HepG2 (cell line): Measurements from ENCODE around the gene ADAMTS12. TPM values are rescaled to one million over a fixed set of nuclear protein-coding genes. Genes with fewer than 3 reads are reported as not detected.

Experiments used
- ATAC-seq: fragments of 200-7000 bp; cut with Tn5 transposase; 3 replicates; pipeline ENCODE4 v1.9.1; 2020; ENCODE audit warnings: mild to moderate bottlenecking, moderate library complexity
- BruUV-seq: library from RNA; stranded (reverse); fragments of 400-500 nt; replicated peaks from 2 replicates; lab custom pipeline; 2021; lab: Mats Ljungman, UMichigan
- CTCF ChIA-PET: fragments of 300-600 bp; formaldehyde crosslinking; extraction: SDS; loops from one replicate; lab custom pipeline; 2021; ENCODE audit warnings: low total read pairs, inconsistent platforms, low intra/inter-chr PET ratio; lab: Yijun Ruan, JAX
- POLR2A ChIA-PET: fragments of 350-600 bp; sonication (Branson Sonifier 250); formaldehyde crosslinking; loops from one replicate; lab custom pipeline; 2020; ENCODE audit warnings: antibody characterized with exemption, inconsistent platforms; lab: Yijun Ruan, JAX
- DNase-seq: peaks from one replicate; pipeline ENCODE4 v3.0.0-alpha.2; 2015; ENCODE audit warnings: low spot score
- FAIRE-seq: peaks from 3 replicates; lab custom pipeline; 2011; peaks lifted over from hg19 to GRCh38; lab: Jason Lieb, UNC
- H2AFZ ChIP-seq: one replicate; pipeline ENCODE4 v1.6.1; 2011; ENCODE audit warnings: low read length, inconsistent platforms
- H3K27ac ChIP-seq: fragments of 300-600 bp; 3 replicates; pipeline ENCODE4 v1.8.0; 2011; ENCODE audit warnings: mixed run types, mild to moderate bottlenecking, mixed read lengths, low read length, inconsistent platforms; ENCODE audit not compliant: insufficient read depth; ENCODE audit errors: extremely low read length
- H3K27me3 ChIP-seq, 2 experiments: fragments of 200-600 bp in 1 of 2; 2 replicates in 1 of 2; 3 replicates in 1 of 2; pipeline versions ENCODE4 v1.6.0 to v1.8.0; 2011; ENCODE audit warnings: low read length in 2 of 2, mild to moderate bottlenecking in 2 of 2, moderate library complexity in 2 of 2, inconsistent platforms in 1 of 2; ENCODE audit not compliant: insufficient read depth in 2 of 2, control insufficient read depth in 1 of 2
- H3K36me3 ChIP-seq, 2 experiments: fragments of 200-600 bp in 1 of 2; replicated peaks in 1 of 2; 2 replicates in 1 of 2; 3 replicates in 1 of 2; pipeline versions ENCODE4 v1.5.1 to v1.8.0; 2011; ENCODE audit warnings: low read length in 2 of 2, inconsistent platforms in 1 of 2; ENCODE audit not compliant: insufficient read depth in 2 of 2, control insufficient read depth in 1 of 2
- H3K4me1 ChIP-seq: 2 replicates; pipeline ENCODE4 v1.5.1; 2012; ENCODE audit warnings: low read length, inconsistent platforms; ENCODE audit not compliant: insufficient read depth
- H3K4me2 ChIP-seq: 2 replicates; pipeline ENCODE4 v1.6.0; 2011; ENCODE audit warnings: low read depth, low read length, inconsistent platforms
- H3K4me3 ChIP-seq, 3 experiments: fragments of 200-600 bp in 1 of 3; sonication (generic), shearing (Covaris generic) in 1 of 3; replicated peaks in 1 of 3; 2 replicates each; pipeline ENCODE4 v1.5.1; 2011 to 2016; ENCODE audit warnings: low read length in 3 of 3, inconsistent platforms in 2 of 3, low read depth in 2 of 3, mild to moderate bottlenecking in 2 of 3, control low read depth in 1 of 3, mixed read lengths in 1 of 3; ENCODE audit not compliant: insufficient read depth in 1 of 3
- H3K79me2 ChIP-seq: one replicate; pipeline ENCODE4 v1.6.1; 2011; ENCODE audit warnings: low read length, inconsistent platforms; ENCODE audit not compliant: insufficient read depth
- H3K9ac ChIP-seq: 2 replicates; pipeline ENCODE4 v1.6.0; 2011; ENCODE audit warnings: mild to moderate bottlenecking, low read depth, low read length, inconsistent platforms; ENCODE audit not compliant: insufficient read depth
- H3K9me3 ChIP-seq: 2 replicates; pipeline ENCODE4 v1.5.1; 2012; ENCODE audit warnings: mild to moderate bottlenecking, low read length
- H4K20me1 ChIP-seq: 2 replicates; pipeline ENCODE4 v1.6.0; 2011; ENCODE audit warnings: inconsistent platforms, mild to moderate bottlenecking, low read length, moderate library complexity; ENCODE audit not compliant: insufficient read depth
- CCAR2 ChIP-seq: fragments of 200-400 bp; formaldehyde crosslinking; optimal IDR thresholded peaks from 2 replicates; pipeline ENCODE3; 2018; ENCODE audit warnings: low read depth, mild to moderate bottlenecking, low read length, moderate library complexity
- KMT2A ChIP-seq: sonication (generic); formaldehyde crosslinking; IDR thresholded peaks from 2 replicates; pipeline ENCODE4 v1.4.0; 2020; ENCODE audit warnings: missing genetic modification reagents
- MBD4 ChIP-seq: IDR thresholded peaks from 2 replicates; pipeline ENCODE4 v1.6.1; 2012; ENCODE audit warnings: low read length, inconsistent platforms, borderline replicate concordance
- MEF2D ChIP-seq: sonication (generic); formaldehyde crosslinking; IDR thresholded peaks from 2 replicates; pipeline ENCODE4 v1.5.1; 2020; ENCODE audit warnings: mild to moderate bottlenecking, missing genetic modification reagents
- PPARG ChIP-seq: conservative IDR thresholded peaks from 2 replicates; pipeline ENCODE4 v1.6.1; 2016; ENCODE audit warnings: missing biosample characterization, missing genetic modification reagents
- RAD51 ChIP-seq: fragments of 450-650 bp; IDR thresholded peaks from 2 replicates; pipeline ENCODE4 v1.6.1; 2016; ENCODE audit warnings: borderline replicate concordance
- RBM39 ChIP-seq: fragments of 200-400 bp; formaldehyde crosslinking; IDR thresholded peaks from one replicate; pipeline ENCODE4 v1.6.1; 2018; ENCODE audit warnings: antibody characterized with exemption, mild to moderate bottlenecking, low read depth, low read length; ENCODE audit not compliant: poor library complexity, severe bottlenecking
- SMAD3 ChIP-seq: sonication (generic); formaldehyde crosslinking; IDR thresholded peaks from 2 replicates; pipeline ENCODE4 v1.4.0; 2020; ENCODE audit warnings: missing genetic modification reagents
- TAF15 ChIP-seq: fragments of 200-400 bp; formaldehyde crosslinking; IDR thresholded peaks from one replicate; pipeline ENCODE4 v1.6.1; 2018; ENCODE audit warnings: mild to moderate bottlenecking, low read depth, low read length; ENCODE audit not compliant: poor library complexity, severe bottlenecking
- ZC3H13 ChIP-seq: sonication (generic); formaldehyde crosslinking; IDR thresholded peaks from 2 replicates; pipeline ENCODE4 v1.8.1; 2023; ENCODE audit warnings: mild to moderate bottlenecking, missing genetic modification reagents, moderate library complexity
- ZNF138 ChIP-seq: sonication (generic); formaldehyde crosslinking; IDR thresholded peaks from 2 replicates; pipeline ENCODE4 v1.5.0; 2020; ENCODE audit warnings: mild to moderate bottlenecking, low read depth, missing genetic modification reagents
- ZNF224 ChIP-seq: sonication (generic); formaldehyde crosslinking; IDR thresholded peaks from 2 replicates; pipeline ENCODE4 v1.5.0; 2020; ENCODE audit warnings: mild to moderate bottlenecking, missing genetic modification reagents
- ZNF3 ChIP-seq: IDR thresholded peaks from 2 replicates; pipeline ENCODE4 v1.7.0; 2017; ENCODE audit warnings: inconsistent platforms
- ZNF670 ChIP-seq: sonication (generic); formaldehyde crosslinking; IDR thresholded peaks from 2 replicates; pipeline ENCODE4 v1.8.0; 2022; ENCODE audit warnings: mild to moderate bottlenecking, missing genetic modification reagents, borderline replicate concordance
- WGBS: methylation state at CpG from one replicate; pipeline ENCODE4 v1.1.6; 2017; ENCODE audit warnings: low lambda C conversion rate; 5-methylcytosine and 5-hydroxymethylcytosine counted together
- in situ Hi-C: cut with HindIII; loops from 2 replicates; pipeline ENCODE4 v1.10.0; 2017; ENCODE audit warnings: low pct_unique_long_range_greater_than_20kb; ENCODE audit not compliant: extremely low pct_ligation_motif_present
- intact Hi-C: fragments of 100-400 bp; cut with micrococcal nuclease; formaldehyde crosslinking; loops from one replicate; pipeline ENCODE4 v1.10.0; 2022; ENCODE audit not compliant: unreplicated experiment
- polyA plus RNA-seq, 8 experiments: library from polyadenylated mRNA; depleted of rRNA in 3 of 8; stranded (reverse) in 7 of 8; unstranded in 1 of 8; fragments of >200 nt; fragmentation: Illumina TruSeq in 4 of 8; extraction: Trizol in 4 of 8; gene quantifications; 2 replicates each; pipeline versions ENCODE4 v1.2.1 to v1.2.3, GENCODE V29; 2011 to 2016; ENCODE audit warnings: low read depth in 4 of 8, missing spikeins in 1 of 8, mixed read lengths in 1 of 8; ENCODE audit not compliant: insufficient read depth in 1 of 8
- total RNA-seq, 5 experiments: library from RNA; depleted of rRNA; stranded (reverse); fragments of >200 nt; fragmentation: Illumina TruSeq; extraction: Trizol; gene quantifications; 2 replicates each; pipeline ENCODE4 v1.2.3, GENCODE V29; 2016; ENCODE audit warnings: low read depth in 1 of 5
- TF ChIP-seq, protein P1 (sequence below): conservative IDR thresholded peaks from 2 replicates; pipeline ENCODE4 v1.6.1; 2018; ENCODE audit warnings: missing genetic modification reagents
- TF ChIP-seq, protein P2 (sequence below): sonication (generic); formaldehyde crosslinking; IDR thresholded peaks from 2 replicates; pipeline ENCODE4 v1.9.0; 2021; ENCODE audit warnings: missing genetic modification reagents, borderline replicate concordance
- TF ChIP-seq, protein P3 (sequence below): sonication (generic); formaldehyde crosslinking; IDR thresholded peaks from 2 replicates; pipeline ENCODE4 v1.5.0; 2020; ENCODE audit warnings: missing genetic modification reagents

ADAMTS12 gene
- total and polyA plus RNA-seq, 2 of the 13 experiments (the other 11 are each of a cell fraction or from before 2014, with no cell fraction given) = 0.03 TPM; not detected in 1

DNA sequence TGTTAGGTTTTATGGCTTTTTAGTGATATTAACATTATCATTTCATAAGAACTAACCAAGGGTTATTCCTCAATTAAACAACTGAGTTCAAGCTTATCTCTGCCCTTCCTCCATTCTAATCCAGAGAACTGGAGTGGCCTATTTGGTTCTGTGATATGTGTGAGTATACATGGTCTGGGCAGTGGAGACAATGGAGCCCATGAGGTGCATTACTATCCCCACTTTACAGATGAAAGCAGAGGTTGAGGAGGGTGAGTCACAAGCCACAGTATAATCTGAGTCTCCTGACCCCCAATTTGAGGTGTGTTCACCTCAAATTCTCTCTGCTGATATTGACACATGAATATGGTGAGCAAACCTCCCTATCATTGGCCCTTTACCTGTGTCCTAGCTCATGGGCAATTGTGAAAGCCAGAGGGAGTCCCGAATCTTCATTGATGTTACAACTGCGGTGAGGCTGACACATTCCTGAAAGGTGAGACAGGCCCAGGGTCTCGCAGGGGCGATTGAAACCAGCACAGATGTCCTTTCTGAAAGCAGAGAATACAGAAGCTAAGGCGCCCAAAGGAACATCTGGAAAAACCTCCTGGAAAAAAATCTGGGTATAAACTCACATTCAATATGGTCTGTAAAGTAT is 233.9 kb downstream of the ADAMTS12 start:
- H3K27ac ChIP-seq = no peak overlapping the region
- H4K20me1 ChIP-seq = no peaks in the 10 kb centered on the region
- H3K36me3 ChIP-seq = no peaks in the 10 kb centered on the region
- FAIRE-seq (no peak), DNase-seq (no peak), ATAC-seq (no peak)
- ChIA-PET POLR2A (no interaction called here), CTCF (no interaction called here)
- BruUV-seq = no TSS peak
- H3K4me1 ChIP-seq = no peaks in the 10 kb centered on the region
- no peaks in the 10 kb centered on the region for H3K9me3 ChIP-seq
- in situ Hi-C loops = no loop called here
- no peak overlapping the region for H3K4me2 ChIP-seq
- WGBS = 19% methylated on average over 5 of the region's 5 CpGs
- TF ChIP-seq PPARG (CRISPR knock-in tag) (no peak), ZC3H13 (CRISPR knock-in tag) (no peak)
- H3K9ac ChIP-seq = no peak overlapping the region
- H3K27me3 ChIP-seq = no peaks in the 10 kb centered on the region
- no peak overlapping the region for H3K4me3 ChIP-seq
- no peaks in the 10 kb centered on the region for H3K79me2 ChIP-seq
- intact Hi-C loops = no loop called here
- no peak overlapping the region for H2AFZ ChIP-seq

DNA sequence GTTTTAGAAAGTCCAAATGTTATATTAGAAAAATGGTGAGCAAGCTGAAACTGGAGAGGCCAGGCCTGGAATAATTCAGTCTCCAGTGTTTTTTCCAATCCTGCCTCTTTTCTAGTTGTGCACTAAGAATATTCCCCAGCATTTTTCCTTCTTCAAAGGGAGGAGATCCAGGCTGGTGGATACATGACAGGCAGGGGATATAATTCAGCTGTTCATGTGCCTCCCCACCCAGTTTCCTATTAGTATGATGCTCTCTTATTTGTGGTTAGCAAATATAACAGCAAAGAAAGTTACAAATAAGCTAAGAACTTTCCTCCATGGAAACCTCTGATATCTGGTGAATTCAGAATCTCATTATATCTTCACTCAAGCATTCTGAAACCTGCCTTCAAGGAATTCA is 234.6 kb downstream of the ADAMTS12 start:
- no TSS peak for BruUV-seq
- CTCF ChIA-PET = no interaction called here
- POLR2A ChIA-PET = no interaction called here
- TF ChIP-seq KMT2A (CRISPR knock-in tag) = no peak
- no peak for TF ChIP-seq RAD51
- TF ChIP-seq, protein P1, sequence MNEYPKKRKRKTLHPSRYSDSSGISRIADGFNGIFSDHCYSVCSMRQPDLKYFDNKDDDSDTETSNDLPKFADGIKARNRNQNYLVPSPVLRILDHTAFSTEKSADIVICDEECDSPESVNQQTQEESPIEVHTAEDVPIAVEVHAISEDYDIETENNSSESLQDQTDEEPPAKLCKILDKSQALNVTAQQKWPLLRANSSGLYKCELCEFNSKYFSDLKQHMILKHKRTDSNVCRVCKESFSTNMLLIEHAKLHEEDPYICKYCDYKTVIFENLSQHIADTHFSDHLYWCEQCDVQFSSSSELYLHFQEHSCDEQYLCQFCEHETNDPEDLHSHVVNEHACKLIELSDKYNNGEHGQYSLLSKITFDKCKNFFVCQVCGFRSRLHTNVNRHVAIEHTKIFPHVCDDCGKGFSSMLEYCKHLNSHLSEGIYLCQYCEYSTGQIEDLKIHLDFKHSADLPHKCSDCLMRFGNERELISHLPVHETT = no peak
- no peak for TF ChIP-seq ZNF670 (CRISPR knock-in tag)
- no peak for TF ChIP-seq RBM39
- TF ChIP-seq ZNF3 (CRISPR knock-in tag) = no peak
- no peak for TF ChIP-seq MBD4
- TF ChIP-seq TAF15 = no peak
- TF ChIP-seq, protein P2, sequence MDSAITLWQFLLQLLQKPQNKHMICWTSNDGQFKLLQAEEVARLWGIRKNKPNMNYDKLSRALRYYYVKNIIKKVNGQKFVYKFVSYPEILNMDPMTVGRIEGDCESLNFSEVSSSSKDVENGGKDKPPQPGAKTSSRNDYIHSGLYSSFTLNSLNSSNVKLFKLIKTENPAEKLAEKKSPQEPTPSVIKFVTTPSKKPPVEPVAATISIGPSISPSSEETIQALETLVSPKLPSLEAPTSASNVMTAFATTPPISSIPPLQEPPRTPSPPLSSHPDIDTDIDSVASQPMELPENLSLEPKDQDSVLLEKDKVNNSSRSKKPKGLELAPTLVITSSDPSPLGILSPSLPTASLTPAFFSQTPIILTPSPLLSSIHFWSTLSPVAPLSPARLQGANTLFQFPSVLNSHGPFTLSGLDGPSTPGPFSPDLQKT (CRISPR knock-in tag) = no peak
- TF ChIP-seq ZNF224 (CRISPR knock-in tag) = no peak
- no peak for TF ChIP-seq ZNF138 (CRISPR knock-in tag)
- TF ChIP-seq CCAR2 = no peak
- no peak for TF ChIP-seq SMAD3 (CRISPR knock-in tag)
- TF ChIP-seq, protein P3, sequence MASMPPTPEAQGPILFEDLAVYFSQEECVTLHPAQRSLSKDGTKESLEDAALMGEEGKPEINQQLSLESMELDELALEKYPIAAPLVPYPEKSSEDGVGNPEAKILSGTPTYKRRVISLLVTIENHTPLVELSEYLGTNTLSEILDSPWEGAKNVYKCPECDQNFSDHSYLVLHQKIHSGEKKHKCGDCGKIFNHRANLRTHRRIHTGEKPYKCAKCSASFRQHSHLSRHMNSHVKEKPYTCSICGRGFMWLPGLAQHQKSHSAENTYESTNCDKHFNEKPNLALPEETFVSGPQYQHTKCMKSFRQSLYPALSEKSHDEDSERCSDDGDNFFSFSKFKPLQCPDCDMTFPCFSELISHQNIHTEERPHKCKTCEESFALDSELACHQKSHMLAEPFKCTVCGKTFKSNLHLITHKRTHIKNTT (CRISPR knock-in tag) = no peak
- TF ChIP-seq MEF2D = no peak

More for the DNA sequence above, 234.6 kb downstream of the ADAMTS12 start:
- Histone ChIP-seq H3K4me2 (no peak overlapping the region), H4K20me1 (no peaks in the 10 kb centered on the region), H3K36me3 (no peaks in the 10 kb centered on the region), H3K4me1 (no peaks in the 10 kb centered on the region), H3K4me3 (no peak overlapping the region), H3K9me3 (no peaks in the 10 kb centered on the region), H3K9ac (no peak overlapping the region), H3K79me2 (no peaks in the 10 kb centered on the region), H3K27me3 (no peaks in the 10 kb centered on the region), H2AFZ (no peak overlapping the region), H3K27ac (no peak overlapping the region)
- in situ Hi-C loops (no loop called here), intact Hi-C loops (no loop called here)
- no peak for FAIRE-seq
- ATAC-seq = no peak
- DNase-seq = no peak
